ENCODE data around the gene IGSF9B.

Gene IGSF9B

DNA sequence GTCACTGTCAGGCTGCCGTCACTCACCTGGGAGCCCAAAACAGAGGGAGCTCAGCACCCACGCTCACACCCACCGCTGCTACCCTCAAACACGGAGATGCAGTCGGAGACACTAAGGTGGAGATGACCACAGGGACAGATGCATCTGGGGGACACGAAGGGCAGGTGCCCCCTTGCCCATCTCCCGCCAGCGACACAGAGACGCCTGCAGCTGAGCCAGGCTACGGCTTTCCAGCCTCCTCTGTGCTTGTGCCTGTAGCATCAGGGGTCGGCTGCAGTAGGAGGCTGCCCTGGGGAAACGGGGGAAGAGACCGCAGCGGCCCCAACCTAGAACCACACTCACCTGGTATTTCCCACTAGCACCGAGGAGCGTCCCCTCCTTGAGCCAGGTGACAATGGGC is 19.3 kb downstream of the IGSF9B start:
- no peak overlapping the region for H3K4me2 ChIP-seq (ENCODE audit: low read depth, low read length, poor library complexity, severe bottlenecking)
- TF ChIP-seq, protein P1, sequence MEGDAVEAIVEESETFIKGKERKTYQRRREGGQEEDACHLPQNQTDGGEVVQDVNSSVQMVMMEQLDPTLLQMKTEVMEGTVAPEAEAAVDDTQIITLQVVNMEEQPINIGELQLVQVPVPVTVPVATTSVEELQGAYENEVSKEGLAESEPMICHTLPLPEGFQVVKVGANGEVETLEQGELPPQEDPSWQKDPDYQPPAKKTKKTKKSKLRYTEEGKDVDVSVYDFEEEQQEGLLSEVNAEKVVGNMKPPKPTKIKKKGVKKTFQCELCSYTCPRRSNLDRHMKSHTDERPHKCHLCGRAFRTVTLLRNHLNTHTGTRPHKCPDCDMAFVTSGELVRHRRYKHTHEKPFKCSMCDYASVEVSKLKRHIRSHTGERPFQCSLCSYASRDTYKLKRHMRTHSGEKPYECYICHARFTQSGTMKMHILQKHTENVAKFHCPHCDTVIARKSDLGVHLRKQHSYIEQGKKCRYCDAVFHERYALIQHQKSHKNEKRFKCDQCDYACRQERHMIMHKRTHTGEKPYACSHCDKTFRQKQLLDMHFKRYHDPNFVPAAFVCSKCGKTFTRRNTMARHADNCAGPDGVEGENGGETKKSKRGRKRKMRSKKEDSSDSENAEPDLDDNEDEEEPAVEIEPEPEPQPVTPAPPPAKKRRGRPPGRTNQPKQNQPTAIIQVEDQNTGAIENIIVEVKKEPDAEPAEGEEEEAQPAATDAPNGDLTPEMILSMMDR (IDR thresholded peaks at IDR 0.05; ENCODE audit: insufficient read depth, low read length, poor library complexity, severe bottlenecking), result no peak
- TF ChIP-seq EZH2phosphoT487 (conservative IDR thresholded peaks at IDR 0.05; ENCODE audit: low read length), result no peak
- no peaks in the 10 kb centered on the region for H3K36me3 ChIP-seq (ENCODE audit: low read length)
- H2AFZ ChIP-seq (ENCODE audit: low read depth, low read length, severe bottlenecking), result no peak overlapping the region
- no peaks in the 10 kb centered on the region for H3K79me2 ChIP-seq (ENCODE audit: insufficient read depth, low read length)
- H3K9ac ChIP-seq (ENCODE audit: low read length), result no peak overlapping the region
- no peak overlapping the region for H3K4me3 ChIP-seq (ENCODE audit: insufficient read depth, low read length, poor library complexity, severe bottlenecking)
- H3K27me3 ChIP-seq (ENCODE audit: low read length), result no peaks in the 10 kb centered on the region
- no peak overlapping the region for H3K27ac ChIP-seq (ENCODE audit: low read depth, low read length)
- H4K20me1 ChIP-seq (ENCODE audit: low read depth, low read length), result no peaks in the 10 kb centered on the region
- H3K9me2 ChIP-seq (replicated peaks; ENCODE audit: insufficient read depth, low read length), result no peaks in the 10 kb centered on the region
- H3K9me3 ChIP-seq (ENCODE audit: insufficient read depth, low read length), result no peaks in the 10 kb centered on the region
- no peaks in the 10 kb centered on the region for H3F3A ChIP-seq (ENCODE audit: insufficient read depth)

DNA sequence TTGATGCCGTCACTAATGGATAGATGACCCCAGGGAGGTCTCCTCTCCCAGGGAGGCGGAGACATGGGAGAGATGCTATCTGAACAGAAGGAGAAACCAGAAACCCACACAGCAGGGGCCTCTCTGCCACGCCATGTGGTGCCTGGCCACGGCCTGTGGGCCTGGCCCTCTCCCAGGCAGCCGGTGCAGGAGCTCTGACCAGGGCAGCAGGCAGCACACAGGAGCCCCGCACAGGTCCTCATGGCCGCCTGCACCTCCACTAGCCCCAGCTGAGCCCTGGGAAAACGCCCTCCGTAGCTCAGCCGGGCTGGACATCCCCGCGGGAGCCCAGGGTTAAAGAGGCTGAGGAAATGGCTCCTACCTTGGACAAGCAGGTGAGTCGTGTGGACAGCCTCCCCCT is 19.8 kb downstream of the IGSF9B start:
- no peaks in the 10 kb centered on the region for H3K9me2 ChIP-seq (replicated peaks; ENCODE audit: insufficient read depth, low read length)
- no peaks in the 10 kb centered on the region for H3K79me2 ChIP-seq (ENCODE audit: insufficient read depth, low read length)
- H4K20me1 ChIP-seq (ENCODE audit: low read depth, low read length), result no peaks in the 10 kb centered on the region
- H3K27ac ChIP-seq (ENCODE audit: low read depth, low read length), result no peak overlapping the region
- no peak overlapping the region for H3K4me2 ChIP-seq (ENCODE audit: low read depth, low read length, poor library complexity, severe bottlenecking)
- no peak overlapping the region for H3K9ac ChIP-seq (ENCODE audit: low read length)
- H3K4me3 ChIP-seq (ENCODE audit: insufficient read depth, low read length, poor library complexity, severe bottlenecking), result no peak overlapping the region
- H3F3A ChIP-seq (ENCODE audit: insufficient read depth), result no peaks in the 10 kb centered on the region
- no peaks in the 10 kb centered on the region for H3K27me3 ChIP-seq (ENCODE audit: low read length)
- H3K9me3 ChIP-seq (ENCODE audit: insufficient read depth, low read length), result no peaks in the 10 kb centered on the region
- no peak overlapping the region for H2AFZ ChIP-seq (ENCODE audit: low read depth, low read length, severe bottlenecking)
- TF ChIP-seq, protein P1 (IDR thresholded peaks at IDR 0.05; ENCODE audit: insufficient read depth, low read length, poor library complexity, severe bottlenecking), result no peak
- TF ChIP-seq EZH2phosphoT487 (conservative IDR thresholded peaks at IDR 0.05; ENCODE audit: low read length), result no peak
- no peaks in the 10 kb centered on the region for H3K36me3 ChIP-seq (ENCODE audit: low read length)

DNA sequence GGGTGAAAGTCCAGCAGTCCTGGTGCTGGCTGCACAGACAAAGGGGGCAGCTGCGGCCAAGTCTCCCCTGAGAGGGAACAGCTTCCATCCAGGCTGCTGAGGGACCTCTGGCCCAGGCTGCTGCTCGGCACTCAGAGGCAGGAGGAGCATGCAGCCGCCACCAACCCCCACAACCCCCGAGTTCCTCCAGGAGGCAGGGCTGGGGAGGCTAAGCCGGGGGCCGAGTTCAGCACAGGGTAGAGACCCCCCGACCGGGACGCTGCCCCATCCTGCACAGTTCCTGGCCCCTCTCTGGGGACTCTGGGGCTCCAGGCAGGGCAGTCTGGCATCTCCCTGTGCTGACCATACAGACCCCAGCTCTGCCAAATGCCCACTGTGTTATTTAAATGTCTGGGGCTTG is 20.2 kb downstream of the IGSF9B start:
- Histone ChIP-seq H3K4me2 (ENCODE audit: low read depth, low read length, poor library complexity, severe bottlenecking) (no peak overlapping the region), H3K36me3 (ENCODE audit: low read length) (no peaks in the 10 kb centered on the region), H3K9me2 (replicated peaks; ENCODE audit: insufficient read depth, low read length) (no peaks in the 10 kb centered on the region), H3K9ac (ENCODE audit: low read length) (no peak overlapping the region), H3K27me3 (ENCODE audit: low read length) (no peaks in the 10 kb centered on the region), H2AFZ (ENCODE audit: low read depth, low read length, severe bottlenecking) (no peak overlapping the region), H3K27ac (ENCODE audit: low read depth, low read length) (no peak overlapping the region), H4K20me1 (ENCODE audit: low read depth, low read length) (no peaks in the 10 kb centered on the region), H3K4me3 (ENCODE audit: insufficient read depth, low read length, poor library complexity, severe bottlenecking) (no peak overlapping the region), H3K79me2 (ENCODE audit: insufficient read depth, low read length) (no peaks in the 10 kb centered on the region), H3F3A (ENCODE audit: insufficient read depth) (no peaks in the 10 kb centered on the region), H3K9me3 (ENCODE audit: insufficient read depth, low read length) (no peaks in the 10 kb centered on the region)
- no peak for TF ChIP-seq EZH2phosphoT487 (conservative IDR thresholded peaks at IDR 0.05; ENCODE audit: low read length)
- TF ChIP-seq, protein P1 (IDR thresholded peaks at IDR 0.05; ENCODE audit: insufficient read depth, low read length, poor library complexity, severe bottlenecking), result no peak
